HG02852 (cell line): Measurements from ENCODE around the gene OR6N1.
A peak's percentile ranks its signal among the peaks of the same experiment; 100 is the strongest.

Source experiments
- ATAC-seq: cut with Tn5 transposase; IDR thresholded peaks from one replicate; pipeline ENCODE4 v1.9.1; 2021; ENCODE audit warnings: mild to moderate bottlenecking, moderate library complexity; ENCODE audit not compliant: unreplicated experiment

The OR6N1 gene

DNA sequence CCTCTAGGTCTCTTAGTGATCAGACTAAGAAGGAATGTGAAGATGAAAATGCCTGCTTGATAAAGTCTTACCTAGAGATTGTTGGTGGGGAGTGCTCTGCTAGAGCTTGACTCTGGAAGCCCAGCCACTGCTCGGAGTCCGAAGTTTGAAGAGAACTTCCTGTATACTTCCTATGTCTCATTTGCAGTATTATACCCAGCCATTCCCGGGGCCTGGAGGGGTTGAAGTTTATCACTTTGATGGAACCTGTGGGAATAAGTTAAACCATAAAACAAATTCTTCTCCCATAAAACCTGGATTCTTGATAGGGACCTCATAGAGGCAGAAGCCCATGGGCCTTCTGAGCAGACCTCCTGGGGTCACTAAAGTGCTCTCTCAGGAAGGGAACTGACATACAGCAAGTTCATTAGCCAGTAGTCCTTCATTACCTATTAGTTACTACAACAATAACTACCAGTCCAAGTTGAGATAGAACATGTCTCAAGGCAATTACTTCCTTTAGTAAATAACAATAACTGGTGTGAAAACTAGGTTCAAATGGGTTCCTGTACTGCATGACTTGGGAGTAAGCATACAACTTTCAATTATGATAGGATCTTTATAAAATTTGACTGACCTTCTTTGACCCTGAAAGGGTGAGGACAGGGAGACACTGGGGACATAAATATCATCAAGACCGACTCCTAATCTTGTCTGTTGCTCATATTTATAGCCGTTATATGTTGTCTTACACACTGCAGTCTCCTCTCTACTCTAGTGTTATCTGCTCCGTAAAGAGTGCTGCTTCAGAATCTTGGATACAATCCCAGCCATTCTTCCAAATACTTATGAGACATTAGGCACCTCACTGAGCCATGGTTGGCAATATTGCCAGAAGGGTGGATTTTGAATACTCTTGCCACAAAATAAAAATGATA, at the start of gene OR6N1:
Gene OR6N1, minus strand, starts transcription at position 246 of the 917 bp plus-strand sequence. CDS start 5,513 bp downstream, outside the sequence.
- ATAC-seq = no peak

DNA sequence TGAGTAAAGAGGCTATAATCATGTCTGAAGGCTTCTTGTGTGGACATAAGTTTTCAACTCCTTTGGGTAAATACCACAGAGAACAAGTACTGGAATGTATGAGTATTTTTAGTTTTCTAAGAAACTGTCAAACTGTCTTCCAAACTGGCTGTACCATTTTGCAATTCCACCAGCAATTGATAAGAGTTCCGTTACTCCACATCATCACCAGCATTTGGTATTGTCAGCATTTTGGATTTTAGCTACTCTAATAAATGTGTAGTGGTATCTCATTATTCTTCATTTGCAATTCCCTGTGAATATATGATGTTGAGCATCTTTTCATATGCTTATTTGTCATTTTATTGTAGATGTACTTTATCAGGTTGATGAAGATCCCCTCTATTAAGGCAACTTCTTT, 49.7 kb upstream of the OR6N1 start:
- ATAC-seq = no peak

DNA sequence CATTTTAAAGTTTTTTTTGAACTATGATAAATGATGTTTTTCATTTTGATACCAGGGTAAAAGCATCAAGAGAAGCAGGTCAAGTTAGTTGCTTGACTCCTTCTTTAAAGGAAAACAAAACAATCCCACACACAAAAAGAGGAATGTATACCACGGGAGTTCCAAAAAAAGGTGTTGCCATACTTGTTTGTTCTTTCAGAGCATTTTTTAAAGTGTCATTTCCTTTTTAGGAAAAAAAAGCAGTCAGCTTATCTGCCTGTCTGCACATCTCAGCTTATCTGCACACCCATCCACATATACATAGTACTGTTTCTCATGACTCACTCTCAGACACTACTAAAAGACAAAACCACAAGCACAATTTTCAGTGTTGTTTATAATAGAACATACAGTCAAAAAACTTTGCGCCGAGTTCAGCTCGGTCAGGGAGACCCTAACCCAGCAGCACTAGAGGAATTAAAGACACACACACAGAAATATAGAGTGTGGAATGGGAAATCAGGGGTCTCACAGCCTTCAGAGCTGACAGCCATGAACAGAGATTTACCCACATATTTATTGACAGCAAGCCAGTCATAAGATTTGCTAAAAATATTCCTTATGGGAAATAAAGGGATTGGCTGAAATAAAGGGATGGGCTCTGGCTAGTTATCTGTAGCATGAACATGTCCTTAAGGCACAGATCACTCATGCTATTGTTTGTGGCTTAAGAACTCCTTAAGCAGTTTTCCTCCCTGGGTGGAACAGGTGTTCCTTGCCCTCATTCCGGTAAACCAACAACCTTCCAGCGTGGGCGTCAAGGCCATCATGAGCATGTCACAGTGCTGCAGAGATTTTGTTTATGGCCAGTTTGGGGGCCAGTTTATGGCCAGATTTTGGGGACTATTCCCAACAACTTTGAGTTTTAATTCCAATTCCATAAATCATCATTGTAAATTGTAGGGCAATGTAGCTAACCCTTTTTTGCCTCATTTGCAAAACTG, 47.8 kb upstream of the OR6N1 start:
- ATAC-seq = peak; percentile 98

- ATAC-seq = no peak
Measured at GRCh38 chr1:158818975-158819431, 47.0 kb upstream of the OR6N1 start.

DNA sequence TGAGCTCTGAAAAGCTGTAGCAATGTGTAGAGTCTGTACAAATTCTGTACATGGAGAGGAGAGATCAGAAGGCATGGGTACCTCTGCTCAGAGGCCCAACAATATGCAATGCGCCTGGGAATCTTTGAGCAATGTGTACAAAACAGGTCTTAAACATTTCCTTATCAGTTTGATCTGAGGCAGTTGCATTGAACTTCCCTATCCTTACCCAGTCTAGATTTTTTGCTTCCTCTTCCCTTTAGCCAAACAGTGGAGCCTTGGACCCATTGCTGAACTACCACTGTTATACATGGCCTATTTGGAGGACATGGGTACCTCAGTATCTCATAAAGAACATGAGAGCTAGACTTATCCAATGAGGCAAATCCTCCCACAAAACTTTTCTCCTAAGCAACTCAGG, 46.6 kb upstream of the OR6N1 start:
- no peak for ATAC-seq

GRCh38 chr1:158814970-158815369, 43.0 kb upstream of the OR6N1 start:
- ATAC-seq = no peak

- no peak for ATAC-seq
Measured at GRCh38 chr1:158813164-158813563, 41.2 kb upstream of the OR6N1 start.

DNA sequence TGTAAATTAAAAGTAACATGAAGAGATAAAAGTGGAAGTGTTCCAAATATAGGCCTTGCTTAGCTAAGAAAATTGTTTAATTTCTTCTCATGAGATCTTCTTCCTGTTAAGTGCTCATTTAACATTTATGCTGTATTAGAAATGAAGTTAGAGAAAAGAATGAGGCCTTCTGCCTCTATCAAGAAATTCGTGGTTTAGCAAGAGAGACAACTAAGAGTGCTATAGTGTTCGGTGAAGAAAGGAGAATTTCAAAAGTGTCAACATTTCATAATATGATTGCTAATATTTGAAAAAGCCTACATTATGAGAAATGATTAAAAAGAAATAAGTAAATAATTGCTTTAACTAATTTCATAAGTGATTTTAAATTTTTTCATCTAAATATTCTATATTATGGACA, 40.3 kb upstream of the OR6N1 start:
- ATAC-seq = no peak

- ATAC-seq = no peak
Measured at GRCh38 chr1:158810311-158810710, 38.3 kb upstream of the OR6N1 start.

- ATAC-seq = no peak
Measured at GRCh38 chr1:158809862-158810261, 37.9 kb upstream of the OR6N1 start.

GRCh38 chr1:158809256-158809655, 37.3 kb upstream of the OR6N1 start:
- no peak for ATAC-seq

GRCh38 chr1:158806916-158807536, 35.0 kb upstream of the OR6N1 start:
- no peak for ATAC-seq

GRCh38 chr1:158803678-158804077, 31.7 kb upstream of the OR6N1 start:
- ATAC-seq = no peak

DNA sequence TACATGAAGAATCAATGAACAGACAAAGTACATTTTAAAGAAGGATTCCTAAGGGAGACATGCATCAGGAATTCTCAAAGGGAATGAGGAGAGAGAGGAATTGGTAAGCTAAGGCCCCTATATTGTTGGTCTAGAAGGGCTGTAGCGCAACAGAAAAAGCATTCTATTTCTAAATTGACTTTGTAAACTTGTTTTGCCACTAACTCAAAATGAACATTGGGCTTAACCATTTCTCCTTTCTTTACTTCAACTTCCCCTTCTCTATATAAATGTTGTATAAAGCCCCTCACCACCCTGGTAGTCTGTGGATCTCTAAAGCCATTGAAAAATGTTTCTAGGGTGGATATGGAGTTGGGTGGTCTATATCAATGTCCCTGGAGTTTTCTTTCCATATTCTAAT, 29.4 kb upstream of the OR6N1 start:
- no peak for ATAC-seq

DNA sequence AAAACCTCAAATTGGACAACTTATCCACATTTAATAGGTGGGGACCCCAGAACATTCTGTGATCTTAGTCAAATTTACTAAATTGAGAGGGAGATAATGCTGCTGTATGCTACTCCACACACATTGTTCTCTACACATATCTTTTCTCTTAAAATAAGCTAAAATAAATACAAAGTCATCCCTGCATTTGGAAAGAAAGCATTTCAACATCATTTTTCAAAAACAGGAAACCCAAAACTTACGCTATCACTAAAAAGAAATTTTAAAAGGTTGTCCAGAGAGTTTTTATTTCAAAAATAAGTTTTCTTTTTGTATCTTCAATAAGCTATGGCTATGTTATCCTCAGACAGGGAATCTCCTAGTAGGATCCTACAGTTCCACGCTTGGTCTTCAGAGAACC, 28.5 kb upstream of the OR6N1 start:
- ATAC-seq = no peak

DNA sequence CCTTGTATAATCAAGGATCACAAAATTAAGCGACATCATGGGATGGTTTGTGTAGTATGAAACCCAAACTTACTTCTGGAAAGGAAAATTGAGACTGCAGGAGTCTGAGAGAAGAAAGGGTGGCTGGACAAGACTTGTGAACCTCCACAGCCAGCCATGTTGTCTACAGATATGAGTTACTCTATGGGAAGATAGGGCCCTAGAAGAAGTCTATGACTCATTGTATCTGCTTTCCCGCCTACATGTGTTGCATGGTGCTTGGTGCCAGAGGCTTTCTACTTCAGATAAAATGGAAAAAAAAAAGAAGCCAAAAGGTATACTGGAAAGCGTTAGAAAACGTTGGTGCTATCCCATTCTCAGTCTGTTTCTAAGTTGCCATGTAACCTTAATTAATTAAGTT, 27.7 kb upstream of the OR6N1 start:
- ATAC-seq = no peak

- no peak for ATAC-seq
Measured at GRCh38 chr1:158798531-158798930, 26.5 kb upstream of the OR6N1 start.

GRCh38 chr1:158794247-158794646, 22.3 kb upstream of the OR6N1 start:
- ATAC-seq = no peak

- ATAC-seq = no peak
Measured at GRCh38 chr1:158793604-158794003, 21.6 kb upstream of the OR6N1 start.

GRCh38 chr1:158781104-158781503, 9.1 kb upstream of the OR6N1 start, which contains the start of gene OR6N2:
OR6N2 (minus strand) TSS chr1:158781204; CDS start chr1:158777635, 3,569 bp downstream.
- no peak for ATAC-seq

GRCh38 chr1:158754420-158754819, 17.6 kb downstream of the OR6N1 start, which contains the start of gene OR6K6:
OR6K6 (plus strand) TSS chr1:158754720; CDS start chr1:158754888, 168 bp downstream.
- no peak for ATAC-seq
